Activated T-cell treated with anti-CD3 and anti-CD28 coated beads for 4 hours (primary cell): ENCODE results near the gene TRIM14.
A peak's percentile ranks its signal among the peaks of the same experiment; 100 is the strongest.

Experiments used
- DNase-seq: peaks from one replicate; pipeline ENCODE4 v3.0.0-alpha.2; 2020

Gene TRIM14

GRCh38 chr9:98118640-98119601 is at the start of gene TRIM14:
Gene TRIM14 (minus strand): TSS chr9:98119222. CDS start chr9:98119188, 34 bp downstream.
- peak; percentile 39 for DNase-seq

GRCh38 chr9:98168153-98168780 is 49.2 kb upstream of the TRIM14 start:
- DNase-seq, result no peak

- DNase-seq, result no peak
These were observed 45.9 kb upstream of the TRIM14 start for GRCh38 chr9:98164912-98165311.

- DNase-seq, result no peak
These were observed 43.6 kb upstream of the TRIM14 start for GRCh38 chr9:98162613-98163012.

- no peak for DNase-seq
These were observed 42.8 kb upstream of the TRIM14 start for GRCh38 chr9:98161851-98162250.

GRCh38 chr9:98159790-98160189 is 40.8 kb upstream of the TRIM14 start:
- DNase-seq, result no peak

GRCh38 chr9:98159301-98159700 is 40.3 kb upstream of the TRIM14 start:
- DNase-seq, result no peak

GRCh38 chr9:98158071-98158831 is 39.2 kb upstream of the TRIM14 start:
- no peak for DNase-seq

- no peak for DNase-seq
These were observed 38.4 kb upstream of the TRIM14 start for GRCh38 chr9:98157372-98157771.

- no peak for DNase-seq
These were observed 35.7 kb upstream of the TRIM14 start for GRCh38 chr9:98154678-98155077.

- DNase-seq, result no peak
These were observed 33.5 kb upstream of the TRIM14 start for GRCh38 chr9:98152526-98152925.

- DNase-seq, result no peak
These were observed 31.7 kb upstream of the TRIM14 start for GRCh38 chr9:98150721-98151120.

GRCh38 chr9:98150164-98150563 is 31.1 kb upstream of the TRIM14 start:
- no peak for DNase-seq

- no peak for DNase-seq
These were observed 30.4 kb upstream of the TRIM14 start for GRCh38 chr9:98149422-98149821.

- no peak for DNase-seq
These were observed 29.5 kb upstream of the TRIM14 start for GRCh38 chr9:98148486-98148885.

GRCh38 chr9:98147582-98147981 is 28.6 kb upstream of the TRIM14 start:
- DNase-seq, result no peak

- DNase-seq, result no peak
These were observed 27.3 kb upstream of the TRIM14 start for GRCh38 chr9:98146101-98146991.

GRCh38 chr9:98144631-98145030 is 25.6 kb upstream of the TRIM14 start:
- DNase-seq, result no peak

- no peak for DNase-seq
These were observed 25.1 kb upstream of the TRIM14 start for GRCh38 chr9:98144076-98144475.

- DNase-seq, result no peak
These were observed 24.0 kb upstream of the TRIM14 start for GRCh38 chr9:98142925-98143481.

GRCh38 chr9:98142182-98142907 is 23.3 kb upstream of the TRIM14 start:
- no peak for DNase-seq
